ENCODE measurements around the gene TP53I11.

Gene TP53I11

DNA sequence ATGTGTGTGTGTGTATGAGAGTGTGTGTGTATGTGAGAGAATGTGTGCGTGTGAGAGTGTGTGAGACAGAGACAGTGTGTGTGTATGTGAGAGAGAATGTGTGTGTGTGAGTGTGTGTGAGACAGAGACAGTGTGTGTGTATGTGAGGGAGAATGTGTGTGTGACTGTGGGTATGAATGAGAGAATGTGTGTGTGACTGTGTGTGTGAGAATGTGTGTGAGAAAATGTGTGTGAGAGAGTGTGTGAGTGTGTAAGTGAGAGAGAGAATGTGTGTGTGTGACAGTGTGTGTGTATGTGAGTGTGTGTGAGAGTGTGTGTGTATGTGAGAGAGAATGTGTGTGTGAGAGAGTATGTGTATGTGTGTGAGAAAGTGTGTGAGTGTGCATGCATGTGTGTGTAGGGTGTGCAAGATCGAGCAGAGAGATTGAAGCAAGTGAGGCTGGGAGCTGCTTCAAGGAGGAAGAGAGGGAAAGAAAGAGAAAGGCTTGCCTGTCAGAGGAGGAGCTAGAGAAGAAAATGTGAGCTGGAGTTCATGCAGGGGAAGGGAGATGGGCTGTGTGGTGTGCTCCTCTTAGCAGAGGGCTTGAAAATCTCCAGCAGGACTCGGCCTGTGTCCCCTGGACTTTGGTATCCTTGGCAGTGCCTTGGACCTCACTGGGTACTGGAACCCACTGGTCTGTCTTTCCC lies 27.7 kb upstream of the TP53I11 start:
- DNase-seq (ENCODE audit: low spot score): no peak

DNA sequence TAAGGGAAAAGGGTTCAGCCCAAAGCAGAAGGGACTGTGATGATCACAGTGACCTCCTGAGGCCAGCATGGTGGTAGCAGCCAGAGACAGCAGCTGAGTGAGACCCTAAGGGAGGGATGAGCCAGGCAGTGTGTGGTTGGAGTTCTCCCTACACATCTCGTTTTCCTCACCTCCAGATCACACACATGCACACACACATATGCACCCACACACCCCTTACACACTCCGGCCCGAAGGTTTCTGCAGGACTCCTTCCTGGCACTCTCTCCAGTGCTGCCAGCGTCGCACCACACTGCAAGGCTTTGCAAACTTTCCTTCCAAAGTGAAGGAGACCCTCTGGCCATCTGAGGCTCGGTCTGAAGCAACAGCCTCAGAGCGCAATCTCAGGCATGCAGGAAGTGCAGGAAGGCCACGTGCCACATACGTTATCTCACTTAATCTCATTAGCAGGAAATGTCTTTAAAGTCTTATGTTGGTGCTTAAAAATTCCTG lies 26.9 kb upstream of the TP53I11 start:
- no peak for DNase-seq (ENCODE audit: low spot score)

DNA sequence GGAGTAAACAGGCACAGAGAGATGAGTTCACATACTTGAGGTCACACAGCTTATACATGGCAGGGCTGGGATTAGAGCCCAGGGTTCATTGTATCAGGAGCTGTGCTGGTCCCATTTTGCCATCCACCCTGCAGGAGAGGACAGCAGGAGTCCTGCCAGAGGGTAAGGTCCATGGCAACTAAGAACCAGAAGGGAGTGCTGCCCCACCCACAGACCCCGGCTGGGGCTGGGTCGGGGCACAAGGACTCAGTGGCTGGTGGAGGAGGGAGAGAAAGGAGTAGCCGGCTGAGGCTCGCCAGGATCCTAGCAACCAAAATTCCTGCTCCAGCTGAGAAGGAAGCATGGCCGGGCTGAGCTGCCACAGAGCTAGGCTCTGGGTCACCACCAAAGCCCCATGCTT lies 25.9 kb upstream of the TP53I11 start:
- no peak for DNase-seq (ENCODE audit: low spot score)

DNA sequence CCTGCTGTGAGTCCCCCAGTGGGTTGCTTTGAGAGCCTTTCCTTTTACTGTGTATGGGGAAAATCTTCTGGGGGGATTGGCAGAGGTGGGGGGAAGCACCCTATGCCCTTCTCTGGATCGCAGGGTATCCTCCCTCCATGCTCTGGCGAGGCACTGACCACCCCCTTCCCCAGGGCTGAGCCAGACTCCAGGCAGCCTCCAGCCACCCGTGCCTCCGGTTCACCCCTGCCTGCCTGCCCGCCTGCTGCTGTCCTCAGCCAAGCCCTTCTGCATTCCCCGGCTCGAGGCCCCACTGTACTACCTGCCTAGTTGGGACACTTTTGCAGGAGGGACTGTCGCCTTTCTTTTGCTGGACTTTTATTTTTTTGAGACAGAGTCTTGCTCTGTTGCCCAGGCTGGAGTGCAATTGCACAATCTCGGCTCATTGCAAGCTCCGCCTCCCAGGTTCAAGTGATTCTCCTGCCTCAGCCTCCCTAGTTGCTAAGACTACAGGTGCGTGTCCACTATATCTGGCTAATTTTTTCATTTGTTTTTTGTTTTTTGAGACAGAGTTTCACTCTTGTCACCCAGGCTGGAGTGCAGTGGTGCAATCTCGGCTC lies 23.8 kb upstream of the TP53I11 start:
- DNase-seq (ENCODE audit: low spot score): no peak

DNA sequence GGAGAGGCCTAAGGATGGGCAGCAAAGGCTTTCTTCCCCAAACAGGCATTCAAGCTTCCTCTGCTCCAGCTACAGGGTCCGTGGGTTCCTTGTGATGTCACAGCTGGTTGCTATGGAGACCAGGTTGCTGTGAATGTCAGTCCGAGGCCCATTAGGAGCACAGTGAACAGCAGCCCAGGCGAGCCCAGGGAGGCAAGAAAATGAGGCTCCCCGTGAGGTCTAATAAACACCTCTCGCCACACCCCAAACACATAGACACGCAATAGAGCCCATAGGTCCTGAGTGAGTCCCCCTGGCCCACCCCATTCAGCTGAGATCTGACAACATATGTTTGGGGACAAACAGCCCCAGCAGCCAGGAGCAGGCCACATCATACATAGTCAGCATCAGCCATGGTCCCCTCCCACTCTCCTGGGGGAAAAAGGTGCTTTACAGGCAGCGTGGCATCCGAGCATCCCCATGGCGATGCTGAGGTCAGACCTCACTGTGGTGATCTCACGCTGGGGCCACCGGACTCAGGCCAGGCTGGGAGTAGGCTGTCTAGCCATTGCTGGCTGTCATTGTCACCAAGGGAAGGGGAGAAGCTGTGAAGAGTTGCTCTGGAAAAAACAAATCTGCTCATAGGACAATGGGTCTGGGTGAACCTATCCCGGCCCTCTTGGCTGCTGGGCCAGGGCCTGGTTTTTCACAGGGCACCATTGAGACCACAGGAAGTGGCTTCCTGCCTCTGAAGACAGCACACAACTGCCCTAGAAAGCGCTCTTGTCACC lies 23.1 kb upstream of the TP53I11 start:
- DNase-seq (ENCODE audit: low spot score): no peak

DNA sequence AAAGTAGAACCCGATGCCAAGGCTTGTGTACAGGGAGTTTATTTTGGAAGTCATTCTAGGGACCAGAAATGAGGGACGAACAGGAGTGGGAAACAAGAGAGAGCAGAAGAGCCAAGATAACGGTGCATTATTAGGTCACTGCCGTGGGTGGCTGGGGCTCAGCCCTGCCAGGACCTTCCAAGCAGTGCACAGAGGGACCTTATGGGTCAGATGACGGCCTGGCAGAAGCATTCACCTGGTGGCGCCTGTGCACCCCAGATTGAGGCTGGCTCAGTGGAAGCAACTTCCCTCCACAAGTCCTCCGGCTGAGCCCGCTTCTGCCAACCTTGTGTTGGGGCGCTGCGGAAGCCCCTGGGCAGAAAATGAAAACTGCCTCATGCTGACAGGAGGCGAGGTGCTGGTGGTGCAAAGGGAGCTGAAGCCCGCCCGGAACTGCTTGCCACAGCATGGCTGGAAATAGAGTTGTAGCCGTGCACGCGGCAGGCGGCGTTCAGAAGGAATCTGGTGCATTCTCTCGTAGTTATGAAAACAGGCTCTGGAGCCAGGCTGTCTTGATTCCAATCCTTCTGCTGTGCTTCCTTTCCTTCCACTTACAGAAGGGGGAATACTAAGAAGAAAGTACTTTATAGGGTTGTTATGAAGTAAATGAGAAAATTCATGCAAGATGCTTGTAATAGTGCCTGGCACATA lies 22.2 kb upstream of the TP53I11 start:
- DNase-seq (ENCODE audit: low spot score): no peak

DNA sequence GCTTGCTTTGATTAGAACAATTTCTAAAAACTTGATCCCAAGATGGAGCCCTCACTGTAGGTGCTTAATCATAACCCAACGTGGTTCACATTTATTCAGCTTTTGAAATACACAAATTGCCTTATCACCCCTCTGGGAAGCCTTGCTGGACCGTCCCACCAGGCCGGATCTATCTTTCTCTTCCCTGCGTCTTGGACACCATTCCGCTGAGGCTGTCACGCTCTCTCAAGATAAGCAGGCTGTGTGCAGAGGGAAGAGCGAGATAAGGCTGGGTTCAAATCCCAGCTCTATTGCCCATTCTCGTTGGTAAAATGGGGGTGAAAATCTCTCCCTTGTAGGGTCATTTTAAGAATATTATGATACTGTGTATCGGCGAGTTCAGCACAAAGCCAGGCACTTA lies 20.5 kb upstream of the TP53I11 start:
- DNase-seq (ENCODE audit: low spot score): no peak

DNA sequence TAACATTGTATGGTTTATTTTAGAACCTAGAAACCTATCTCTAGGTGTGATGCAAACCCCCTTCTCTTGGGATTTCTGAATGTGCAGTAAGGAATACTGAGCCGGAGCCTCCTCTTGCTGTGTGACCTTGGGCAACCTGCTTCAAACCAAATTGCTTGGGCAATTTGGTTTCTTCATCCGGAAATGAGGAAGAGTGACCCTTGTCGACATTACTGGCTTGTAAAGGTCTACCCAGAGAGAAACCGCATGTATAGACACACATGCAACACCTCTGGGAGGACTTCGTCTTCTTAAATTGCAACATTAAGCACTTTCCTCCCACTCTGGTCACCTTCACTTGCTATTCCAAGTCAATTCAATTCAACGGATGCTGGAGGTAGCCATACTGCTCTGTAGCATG lies 19.6 kb upstream of the TP53I11 start:
- no peak for DNase-seq (ENCODE audit: low spot score)

DNA sequence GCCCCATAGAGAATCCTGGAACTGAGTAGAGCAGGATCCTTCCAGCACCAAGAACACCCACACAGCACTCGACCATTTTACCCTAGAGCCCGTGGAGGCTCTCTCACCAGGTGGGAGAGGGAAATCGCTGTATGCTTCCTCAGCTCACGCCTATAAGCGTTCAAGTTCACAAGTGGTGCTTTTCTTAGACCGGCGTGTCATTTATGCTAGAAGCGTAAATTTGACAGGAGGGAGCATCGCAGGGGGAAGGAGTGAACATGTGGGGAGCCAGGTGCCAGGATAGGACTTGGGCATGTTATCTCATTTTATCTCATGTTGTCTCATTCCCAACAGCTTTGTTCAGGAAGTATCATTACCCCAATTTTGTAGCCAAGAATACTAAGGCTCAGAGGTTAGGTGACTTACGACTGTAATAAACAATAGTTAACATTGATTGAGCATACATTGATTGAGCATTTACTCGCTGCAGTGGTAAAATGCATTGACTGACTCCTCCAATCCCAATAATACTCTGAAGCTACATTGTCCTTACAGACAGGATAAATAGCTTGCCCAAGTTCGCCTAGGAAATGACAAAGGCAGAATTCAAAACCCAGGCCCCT lies 19.1 kb upstream of the TP53I11 start:
- DNase-seq (ENCODE audit: low spot score): no peak

DNA sequence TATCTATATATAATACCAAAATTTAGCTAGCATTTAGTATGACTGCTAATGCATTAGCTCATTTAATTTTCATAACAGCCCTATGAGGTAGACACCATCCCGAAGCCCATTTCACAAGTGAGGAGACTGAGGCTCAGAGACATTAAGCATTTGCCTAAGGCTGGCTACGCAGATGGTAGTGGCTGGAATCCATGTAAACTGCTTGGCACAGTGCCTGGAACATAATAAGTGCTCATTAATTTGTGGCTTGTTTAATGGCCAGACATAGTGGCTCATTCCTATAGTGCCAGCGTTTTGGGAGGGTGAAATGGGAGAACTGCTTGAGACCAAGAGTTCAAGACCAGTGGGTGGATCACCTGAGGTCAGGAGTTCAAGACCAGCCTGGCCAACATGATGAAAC lies 17.8 kb upstream of the TP53I11 start:
- DNase-seq (ENCODE audit: low spot score): no peak

DNA sequence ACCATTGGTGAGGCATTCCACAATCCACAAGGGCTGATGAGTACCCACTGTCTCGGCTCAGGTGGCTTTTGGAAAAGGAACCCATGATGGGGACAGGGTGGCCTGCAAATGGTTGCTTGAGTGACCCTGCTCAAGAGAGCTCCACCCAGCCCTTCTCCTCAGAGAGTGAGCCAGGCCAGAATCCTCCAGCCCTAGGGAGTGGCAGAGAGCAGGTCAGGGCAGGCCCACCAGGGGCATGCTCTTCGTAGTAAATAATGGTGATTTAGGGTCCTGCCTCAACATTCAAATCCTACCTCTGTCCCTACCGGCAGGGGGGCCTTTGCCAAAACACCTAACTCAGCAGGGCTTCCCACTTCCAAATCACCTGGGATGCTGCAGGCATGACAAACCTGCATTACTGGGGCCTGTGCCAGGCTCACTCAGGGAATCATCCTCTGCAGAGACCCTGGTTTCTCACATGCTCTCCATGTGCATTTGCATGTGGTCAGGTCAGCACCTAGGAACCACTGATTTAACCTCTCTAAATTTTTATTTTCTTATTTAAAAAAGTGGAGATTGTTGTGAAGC lies 17.3 kb upstream of the TP53I11 start:
- DNase-seq (ENCODE audit: low spot score): no peak

DNA sequence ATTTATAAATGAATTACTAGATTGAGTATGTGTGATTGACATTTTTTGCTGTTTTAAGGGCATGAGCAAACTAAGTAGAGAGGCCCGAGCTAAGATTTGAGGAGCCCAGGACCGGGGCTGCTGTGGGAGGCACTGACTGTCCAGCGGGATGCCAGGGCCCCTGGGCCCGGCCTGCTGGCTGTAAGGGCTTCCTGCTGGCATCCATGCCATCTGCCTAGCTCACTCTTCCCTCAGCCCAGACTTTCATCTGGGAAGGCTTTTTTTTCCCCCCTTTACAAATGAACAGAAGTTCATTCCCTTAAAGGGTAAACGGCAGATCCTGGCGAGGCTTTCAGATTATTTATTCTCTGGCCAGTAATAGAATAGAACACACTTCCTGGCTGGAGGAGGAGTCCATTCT lies 16.0 kb upstream of the TP53I11 start:
- DNase-seq (ENCODE audit: low spot score): no peak

DNA sequence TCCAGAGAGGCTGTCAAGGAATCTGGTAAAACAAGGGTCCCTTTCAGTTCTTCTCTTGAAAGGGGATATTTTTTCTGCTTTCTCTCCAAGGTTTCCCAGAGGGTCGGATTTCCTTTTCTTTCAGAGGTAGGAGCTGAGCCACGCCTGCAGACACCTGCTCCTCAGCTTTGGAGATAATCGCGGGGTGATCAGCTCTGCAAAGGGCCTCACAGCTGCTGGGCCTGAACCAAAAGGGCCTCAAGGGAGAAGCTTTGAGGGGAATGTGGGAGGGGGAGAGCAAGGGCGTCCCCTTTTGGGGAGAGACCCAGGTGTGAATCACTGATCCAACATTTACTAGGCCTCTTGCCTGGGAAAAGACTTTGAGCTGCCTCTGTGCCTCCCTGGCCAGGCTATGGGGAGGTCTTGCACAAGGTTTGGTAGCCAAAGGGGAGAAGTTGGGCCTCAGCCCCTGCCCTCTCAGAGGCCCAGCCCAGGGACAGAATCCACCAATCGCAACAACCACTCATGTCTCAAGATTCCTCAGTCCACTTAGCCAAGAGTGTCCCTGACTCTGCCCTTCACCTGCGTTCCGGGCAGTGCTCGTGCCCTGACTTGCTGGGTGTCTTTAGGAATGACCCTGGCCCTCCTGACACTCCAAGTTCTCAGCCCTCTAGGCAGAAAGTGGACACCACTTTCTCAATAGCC lies 14.0 kb upstream of the TP53I11 start:
- no peak for DNase-seq (ENCODE audit: low spot score)

DNA sequence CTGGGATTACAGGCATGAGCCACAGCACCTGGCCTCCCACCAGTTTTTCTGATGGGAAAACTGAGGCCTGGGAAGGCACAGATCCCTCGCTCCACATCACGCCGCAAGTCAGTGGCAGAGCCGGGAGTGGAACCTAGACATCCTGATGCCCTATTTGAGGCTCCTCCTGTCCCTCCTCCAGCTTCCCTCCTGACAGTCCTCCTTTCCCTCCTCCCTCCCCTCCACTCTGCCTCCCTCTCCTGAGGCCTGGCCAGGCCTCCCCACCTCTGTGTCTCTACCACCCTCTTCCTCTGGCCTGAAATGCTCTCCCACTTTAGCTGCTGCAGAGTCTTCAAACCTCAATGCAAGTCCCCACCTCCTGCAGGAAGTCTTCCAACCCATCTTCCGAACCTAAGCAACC lies 13.3 kb upstream of the TP53I11 start:
- DNase-seq (ENCODE audit: low spot score): no peak

DNA sequence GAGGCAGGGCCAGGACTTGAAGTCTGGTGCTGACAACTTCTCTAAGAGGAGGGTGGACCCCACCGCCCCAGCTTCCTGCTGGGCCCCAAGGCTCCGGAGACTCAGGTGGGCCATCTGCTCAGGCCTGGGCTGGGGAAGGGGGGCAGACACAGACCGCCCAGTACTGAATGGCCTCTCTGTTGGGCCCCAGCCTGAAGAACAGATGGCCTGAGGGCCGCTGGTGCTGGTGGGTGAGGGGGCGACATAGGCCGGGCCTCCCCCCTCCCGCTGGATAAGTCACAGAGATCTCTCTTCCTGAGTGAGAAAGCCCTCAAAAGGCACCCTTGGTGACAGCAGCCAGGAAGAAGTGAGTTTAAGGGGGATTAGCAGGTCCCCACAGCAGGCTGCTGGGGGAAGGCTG lies 12.5 kb upstream of the TP53I11 start:
- DNase-seq (ENCODE audit: low spot score): no peak

DNA sequence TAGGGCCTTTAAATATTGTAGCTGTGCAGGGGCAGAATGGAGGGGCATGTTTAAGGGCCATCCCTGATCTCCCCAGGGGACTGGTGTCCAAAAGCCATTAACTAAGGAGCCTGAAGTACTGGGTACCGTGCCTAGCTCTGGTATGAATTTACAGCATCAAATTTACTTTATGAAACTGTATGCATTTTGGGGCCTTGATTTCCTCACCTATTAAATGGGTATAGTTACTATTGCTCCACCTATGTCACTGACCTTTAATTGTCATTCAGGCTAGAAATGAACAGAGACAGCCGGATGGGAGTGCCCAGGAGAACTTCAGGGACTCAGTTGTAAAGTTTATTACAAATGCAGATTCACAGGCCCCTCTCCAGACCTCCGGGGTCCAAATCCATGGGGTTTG lies 11.8 kb upstream of the TP53I11 start:
- DNase-seq (ENCODE audit: low spot score): no peak

DNA sequence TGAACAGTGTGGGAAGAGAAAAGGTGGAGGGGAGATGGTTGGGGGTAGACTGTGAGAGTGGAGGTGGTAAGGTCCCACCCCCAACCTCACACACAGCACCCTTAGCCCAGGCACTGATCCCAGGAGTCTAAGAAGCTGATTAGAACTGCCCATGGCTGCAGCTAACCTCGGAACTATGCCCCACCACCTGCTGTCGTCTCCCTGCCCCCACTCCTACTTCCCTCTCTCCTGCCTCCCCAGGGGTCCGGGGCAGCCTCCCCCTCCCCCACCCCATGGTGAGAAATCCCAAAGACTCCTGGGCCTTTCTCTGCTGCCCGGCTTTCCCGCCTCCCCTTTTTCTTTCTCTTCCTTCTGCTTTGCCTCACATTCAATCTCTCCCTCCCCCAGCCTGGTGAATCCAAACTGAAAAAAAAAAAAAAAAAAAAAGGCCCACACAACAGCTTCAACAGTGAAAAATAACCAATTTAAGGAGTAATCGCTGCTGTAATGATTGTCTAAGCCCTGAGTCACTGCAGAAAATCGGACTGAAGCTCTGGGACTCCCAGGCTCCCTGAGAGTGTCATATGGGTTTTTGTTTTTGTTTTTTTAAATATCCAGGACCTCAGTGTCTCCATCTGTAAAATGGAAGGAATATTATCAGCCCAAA lies 9.6 kb upstream of the TP53I11 start:
- no peak for DNase-seq (ENCODE audit: low spot score)

DNA sequence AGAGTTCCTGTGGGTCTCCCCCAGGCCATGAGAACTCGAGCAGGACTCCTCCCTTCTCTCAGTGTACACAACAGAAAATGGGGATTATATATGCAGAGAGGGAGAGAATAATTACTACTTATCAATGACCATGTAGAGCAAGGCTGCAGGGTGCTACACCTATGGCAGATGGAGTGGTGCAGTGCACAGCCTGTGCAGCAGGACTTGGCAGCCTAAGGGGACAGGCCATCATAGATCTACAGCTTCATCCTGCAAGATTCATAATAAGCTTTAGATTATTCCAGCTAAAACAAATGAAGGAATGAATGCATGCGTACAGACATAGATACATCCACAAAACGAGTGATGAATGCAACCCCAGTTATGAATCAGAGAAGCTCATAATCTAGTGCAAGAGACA lies 8.4 kb upstream of the TP53I11 start:
- no peak for DNase-seq (ENCODE audit: low spot score)

DNA sequence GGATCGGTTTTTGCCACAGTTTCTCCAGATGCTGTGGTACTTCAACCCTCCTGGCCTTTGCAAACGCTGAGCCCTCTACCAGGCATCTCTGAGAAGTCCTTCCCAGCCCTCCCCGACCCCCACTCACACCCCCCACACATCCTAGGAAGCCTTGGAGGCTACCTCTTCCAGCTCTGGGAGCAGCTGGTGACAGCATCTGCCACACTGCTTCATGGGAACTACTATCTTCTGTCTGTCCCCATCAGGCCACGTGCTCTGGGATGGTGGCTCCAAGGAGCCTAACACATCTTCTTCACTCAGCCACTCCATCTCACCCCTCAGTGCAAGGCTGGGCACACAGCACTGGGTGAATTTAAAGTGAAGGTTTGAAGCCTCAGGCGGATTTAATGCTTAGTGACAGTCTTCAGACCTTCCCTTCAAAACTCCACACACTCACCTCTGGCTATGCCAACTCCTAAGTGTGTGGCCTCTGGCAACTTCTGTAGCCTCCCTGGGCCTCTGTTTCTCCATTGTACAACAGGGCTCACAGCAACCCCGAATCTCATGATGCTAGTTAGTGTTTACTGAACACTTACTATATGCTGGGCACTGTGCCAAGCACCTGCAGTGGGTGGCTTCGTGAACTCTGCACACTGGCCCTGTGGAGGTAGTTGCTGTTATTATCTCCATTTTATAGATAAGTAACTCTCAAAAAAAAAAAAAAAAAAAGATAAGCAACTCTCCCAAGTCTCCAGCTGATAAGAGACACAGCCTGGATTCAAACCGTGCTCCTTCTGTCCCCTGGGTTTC lies 7.3 kb upstream of the TP53I11 start:
- DNase-seq (ENCODE audit: low spot score): no peak

DNA sequence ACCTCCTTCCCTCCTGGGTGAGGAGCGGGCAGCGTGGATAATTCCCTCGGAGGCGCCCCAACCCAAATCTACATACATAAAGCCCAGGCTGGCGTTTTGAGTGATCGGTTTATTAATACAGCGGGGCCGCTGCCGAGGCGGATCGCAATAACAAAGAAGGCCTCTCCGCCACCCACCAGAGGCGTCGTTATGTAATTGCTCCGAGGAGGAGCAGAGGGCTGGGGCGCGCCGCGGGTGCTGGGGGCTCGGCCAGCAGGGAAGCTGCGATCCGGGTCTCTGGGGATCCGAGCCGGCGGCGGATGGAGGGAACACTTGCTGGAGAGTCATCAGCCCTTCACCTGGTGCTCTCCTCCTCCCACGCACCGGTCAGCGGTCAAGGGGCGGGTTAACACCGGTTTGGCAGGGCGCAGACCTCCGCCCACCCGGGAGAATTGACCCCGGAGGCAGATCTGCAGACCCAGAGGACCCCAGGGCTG lies 6.4 kb upstream of the TP53I11 start:
- no peak for DNase-seq (ENCODE audit: low spot score)

Measured in putamen (tissue), 1 donor.